GM19025 (cell line): ENCODE data around the gene CRAMP1.
"Not testable (repeated sequence)": the region's sequence is repeated elsewhere in the genome, so short reads cannot be mapped to it uniquely, and the experiment has no call there.

Source experiments
- ATAC-seq: cut with Tn5 transposase; IDR thresholded peaks from one replicate; pipeline ENCODE4 v1.9.1; 2021; ENCODE audit warnings: mild to moderate bottlenecking, low read depth, moderate library complexity; ENCODE audit not compliant: unreplicated experiment

CRAMP1 gene

GRCh38 chr16:1706386-1707192 is 94.4 kb downstream of the CRAMP1 start:
- ATAC-seq: no peak

GRCh38 chr16:1707193-1707790 is 95.1 kb downstream of the CRAMP1 start:
- ATAC-seq: no peak

GRCh38 chr16:1708083-1708767 is 96.1 kb downstream of the CRAMP1 start:
- ATAC-seq: no peak

- no peak for ATAC-seq
These were observed 96.6 kb downstream of the CRAMP1 start for GRCh38 chr16:1708768-1709180.

GRCh38 chr16:1709356-1709755 is 97.2 kb downstream of the CRAMP1 start:
- no peak for ATAC-seq

GRCh38 chr16:1710811-1711507 is 98.8 kb downstream of the CRAMP1 start:
- ATAC-seq: no peak

- ATAC-seq: no peak
These were observed 100.7 kb downstream of the CRAMP1 start for GRCh38 chr16:1712791-1713261.

GRCh38 chr16:1713331-1713730 is 101.2 kb downstream of the CRAMP1 start:
- no peak for ATAC-seq

- no peak for ATAC-seq
These were observed 101.8 kb downstream of the CRAMP1 start for GRCh38 chr16:1713933-1714332.

GRCh38 chr16:1715220-1715619 is 103.1 kb downstream of the CRAMP1 start:
- ATAC-seq: no peak

- ATAC-seq: not testable (repeated sequence)
These were observed 106.1 kb downstream of the CRAMP1 start for GRCh38 chr16:1718236-1718635.

- ATAC-seq: not testable (repeated sequence)
These were observed 107.5 kb downstream of the CRAMP1 start for GRCh38 chr16:1719559-1720229.

GRCh38 chr16:1721372-1721771 is 109.2 kb downstream of the CRAMP1 start:
- ATAC-seq: no peak

GRCh38 chr16:1723450-1724147 is 111.4 kb downstream of the CRAMP1 start:
- ATAC-seq: no peak

- ATAC-seq: no peak
These were observed 112.3 kb downstream of the CRAMP1 start for GRCh38 chr16:1724491-1724890.

GRCh38 chr16:1726661-1727502 is 114.7 kb downstream of the CRAMP1 start:
- ATAC-seq: no peak
